GM19023 (cell line): ENCODE measurements around the gene AMDHD1.

Experiments used
- ATAC-seq: cut with Tn5 transposase; IDR thresholded peaks from one replicate; pipeline ENCODE4 v1.9.1; 2021; ENCODE audit warnings: mild to moderate bottlenecking, moderate library complexity; ENCODE audit not compliant: unreplicated experiment

Gene AMDHD1

DNA sequence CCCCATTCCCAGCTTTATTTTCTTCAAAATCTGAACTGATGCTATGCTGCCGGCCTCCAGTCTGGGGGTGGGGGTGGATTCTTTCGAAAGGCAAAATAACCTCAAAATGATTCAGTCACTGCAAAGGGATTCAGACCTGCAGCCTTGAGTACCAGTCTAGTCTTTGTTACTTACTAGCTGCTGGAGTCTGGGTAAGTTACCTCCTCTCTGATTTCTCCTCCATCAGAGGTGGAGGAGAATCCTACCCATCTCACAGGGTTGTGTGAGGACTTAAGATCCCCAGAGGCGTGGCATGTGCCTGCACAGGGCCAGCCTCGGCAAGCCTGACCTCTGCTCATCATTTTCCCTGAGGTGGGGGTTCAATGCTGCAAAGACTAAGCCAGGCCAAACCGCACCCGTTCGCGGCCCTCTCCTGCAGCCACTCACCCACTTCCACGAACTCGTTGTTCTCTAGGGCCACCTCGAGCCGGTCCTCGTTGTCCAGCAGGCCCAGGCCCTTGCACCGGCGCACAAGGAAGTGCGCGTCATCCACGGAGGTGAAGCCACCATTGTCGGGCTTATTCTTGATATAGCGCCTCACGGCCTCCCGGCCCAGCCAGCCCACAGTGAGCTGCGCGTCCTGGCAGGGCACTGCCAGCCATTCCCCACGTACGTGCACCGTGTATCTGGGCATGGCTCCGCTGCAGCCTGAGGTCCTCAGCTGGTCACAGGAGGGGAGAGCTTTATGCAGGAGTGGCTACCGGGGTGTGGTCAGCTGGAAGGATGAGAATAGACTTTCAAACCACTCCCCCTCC lies 52.3 kb downstream of the AMDHD1 start:
- no peak for ATAC-seq

DNA sequence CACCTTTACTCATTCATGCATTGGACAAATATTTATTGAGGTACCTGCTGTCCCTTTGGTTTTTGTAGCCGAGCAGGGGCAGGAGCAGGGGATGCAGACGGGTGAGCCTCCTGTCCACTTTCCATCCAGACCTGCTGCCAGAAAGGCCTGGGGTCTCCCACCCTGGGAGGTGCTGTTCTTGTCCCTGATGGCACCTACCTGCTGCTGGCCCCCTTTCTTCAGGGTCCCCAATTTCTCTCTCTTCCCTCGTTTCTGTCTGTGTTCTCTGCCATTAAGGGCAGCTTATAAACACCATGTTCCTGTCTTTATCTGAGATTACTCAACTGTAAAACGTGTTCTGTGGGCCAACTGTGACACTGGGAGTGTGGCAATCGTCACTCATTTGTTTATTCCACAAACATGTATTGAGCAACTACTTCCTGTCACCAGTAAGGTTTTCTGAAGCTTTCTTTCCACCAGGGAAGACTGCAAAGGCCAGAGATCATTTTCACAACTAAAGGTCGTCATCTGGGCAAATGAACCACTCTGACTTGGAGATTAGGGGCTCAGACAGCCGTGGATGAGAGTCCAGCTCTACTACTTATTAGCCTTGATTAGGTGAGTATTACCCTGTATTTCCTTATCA lies 53.0 kb downstream of the AMDHD1 start, which contains the start of gene HAL:
HAL (minus strand) TSS at position 311 of the 625 bp plus-strand sequence. CDS start 434 bp downstream, outside the sequence.
- ATAC-seq: no peak

DNA sequence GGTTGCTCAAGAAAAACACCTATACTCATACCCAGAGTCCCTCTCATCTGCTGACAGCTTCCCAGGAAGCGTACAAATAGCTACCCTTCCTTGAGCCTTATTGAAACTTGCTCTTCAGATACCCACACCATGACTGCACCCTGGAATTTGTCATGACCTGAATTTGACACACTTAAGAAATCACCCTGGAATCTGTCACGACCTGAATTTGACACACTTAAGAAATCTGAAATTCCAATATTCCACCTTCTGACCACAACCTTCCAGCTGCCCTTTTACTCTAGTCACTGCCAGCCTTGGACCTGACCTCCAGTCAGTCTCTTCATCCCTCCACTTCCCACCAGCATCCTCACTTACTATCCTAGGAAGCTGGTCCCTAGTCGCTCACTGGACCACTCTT lies 54.1 kb downstream of the AMDHD1 start:
- ATAC-seq: no peak

DNA sequence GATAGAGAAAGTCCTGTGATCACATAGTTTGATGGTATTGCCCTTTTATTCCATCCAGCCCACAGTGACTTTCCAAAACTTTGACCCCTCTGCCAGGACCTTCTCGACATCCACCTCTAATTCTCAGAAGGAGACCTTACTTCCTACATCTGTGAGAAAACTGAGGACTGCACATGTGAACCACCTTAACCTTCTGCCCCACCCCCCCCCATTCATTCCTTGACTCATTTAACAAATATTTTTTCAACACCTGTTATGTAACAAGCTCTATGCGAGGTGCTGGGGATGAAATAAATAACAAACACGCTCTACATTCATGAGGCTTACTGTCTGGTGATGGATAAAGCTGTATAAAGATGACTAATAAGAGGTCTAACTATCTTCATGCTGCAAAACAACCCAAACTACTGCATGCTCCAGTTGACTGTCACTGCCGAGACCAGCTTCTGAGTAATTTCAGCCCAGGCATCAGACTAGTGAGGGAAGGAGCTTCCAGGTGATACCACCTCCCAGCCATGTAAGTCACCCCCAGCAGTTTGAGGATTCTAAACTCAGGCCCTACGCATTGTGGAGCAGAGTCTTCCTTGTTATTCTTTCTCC lies 54.9 kb downstream of the AMDHD1 start:
- no peak for ATAC-seq

DNA sequence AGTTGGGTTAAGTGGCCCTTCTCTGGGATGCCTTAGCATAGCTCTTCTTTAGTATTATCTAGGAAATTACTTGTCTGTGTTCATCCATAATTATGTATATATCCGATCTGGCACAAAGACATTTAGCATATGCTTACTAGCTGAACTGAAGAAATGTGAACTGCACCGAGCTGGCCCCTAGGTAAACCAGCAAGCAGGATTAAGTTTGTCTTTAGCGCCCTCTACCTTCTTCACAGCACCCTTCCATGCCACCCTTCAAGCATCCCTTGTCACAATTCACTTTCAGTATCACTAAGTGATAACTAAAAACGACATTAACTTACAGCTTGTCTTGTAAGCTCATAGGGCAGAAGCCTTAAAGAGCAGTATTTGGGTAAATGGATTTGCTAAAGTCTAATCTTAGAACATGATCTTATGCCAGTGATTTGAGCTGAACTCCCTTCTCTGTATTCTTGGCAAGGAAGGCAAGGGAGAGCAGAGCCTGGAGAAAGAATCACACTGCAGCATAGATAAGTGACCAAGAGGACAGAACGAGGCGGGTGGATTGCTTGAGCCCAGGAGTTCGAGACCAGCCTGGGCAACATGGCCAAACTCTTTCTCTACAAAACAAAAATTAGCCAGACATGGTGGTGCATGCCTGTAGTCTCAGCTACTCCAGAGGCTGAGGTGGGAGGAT lies 55.6 kb downstream of the AMDHD1 start:
- peak; percentile 95 for ATAC-seq

DNA sequence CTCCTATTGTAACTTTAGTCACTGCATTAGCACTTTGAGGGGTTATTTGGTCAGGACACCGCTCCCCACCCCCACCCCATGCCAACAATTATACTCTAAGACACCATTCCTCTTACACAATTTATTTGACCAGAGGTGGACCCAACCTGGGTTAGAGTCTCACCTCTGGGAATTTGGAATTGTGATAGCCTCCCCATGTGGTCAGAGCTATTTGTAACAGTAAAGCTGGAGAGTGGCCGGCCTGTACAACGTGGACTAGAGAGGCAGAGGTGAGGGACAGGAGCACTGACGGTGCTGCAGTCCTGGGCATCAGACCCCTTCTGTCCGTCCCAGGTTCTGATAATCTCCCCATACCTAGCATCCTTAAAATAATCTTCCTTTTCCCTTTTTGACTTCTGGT lies 56.4 kb downstream of the AMDHD1 start:
- ATAC-seq: no peak

DNA sequence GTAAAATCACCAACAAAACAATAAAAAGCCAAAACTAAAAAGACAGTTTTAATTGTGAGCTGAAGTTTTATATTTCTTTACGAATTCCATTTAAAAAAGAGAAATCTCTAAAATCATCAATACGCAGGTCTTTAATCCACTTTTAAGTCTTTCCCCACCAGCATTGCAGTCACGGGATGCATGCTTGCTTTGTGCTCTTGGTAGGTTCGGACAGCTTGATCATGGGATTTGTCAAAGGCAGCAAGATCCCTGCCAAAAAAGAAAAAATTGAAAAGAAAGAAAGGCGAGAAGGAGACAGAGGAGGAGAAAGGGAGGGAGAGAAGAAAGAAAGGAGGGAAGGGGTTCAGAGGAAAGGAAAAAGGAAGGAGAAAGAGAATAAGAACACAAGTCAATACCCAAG lies 57.7 kb downstream of the AMDHD1 start:
- no peak for ATAC-seq

DNA sequence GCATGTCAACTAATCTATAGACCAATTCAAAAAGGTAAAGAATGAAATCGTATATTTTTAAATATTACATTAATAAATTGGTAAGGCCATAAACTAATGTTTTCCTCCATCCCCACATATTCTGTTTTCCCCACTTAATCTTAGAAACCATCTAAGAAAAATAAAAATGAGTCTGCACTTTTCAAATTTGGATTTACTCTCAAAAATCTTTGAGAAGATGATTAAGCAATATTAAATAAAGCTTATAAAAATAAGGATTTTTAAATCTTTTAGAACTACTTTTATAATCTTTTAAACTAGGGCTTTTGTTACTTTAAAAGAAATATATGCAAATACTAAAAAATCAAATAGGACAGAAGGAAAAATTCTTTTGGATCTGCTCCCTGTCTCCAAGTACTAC lies 63.6 kb downstream of the AMDHD1 start:
- no peak for ATAC-seq

DNA sequence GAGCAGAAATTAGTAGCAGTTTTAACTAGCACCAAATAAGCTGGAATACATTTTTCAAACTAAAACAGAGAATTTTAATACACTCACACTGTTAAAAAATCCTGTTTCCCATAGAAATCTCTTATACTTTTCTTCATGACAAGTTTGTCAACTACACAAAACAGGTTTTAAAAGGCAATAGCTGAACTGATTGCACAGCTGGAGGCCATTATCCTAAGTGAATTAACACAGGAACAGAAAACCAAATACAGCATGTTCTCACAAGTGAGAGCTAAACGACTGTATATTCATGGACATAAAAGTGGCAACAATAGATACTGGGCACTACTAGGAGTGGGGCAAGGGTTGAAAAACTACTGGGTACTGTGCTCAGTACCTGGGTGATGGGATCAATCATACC lies 64.6 kb downstream of the AMDHD1 start:
- no peak for ATAC-seq

DNA sequence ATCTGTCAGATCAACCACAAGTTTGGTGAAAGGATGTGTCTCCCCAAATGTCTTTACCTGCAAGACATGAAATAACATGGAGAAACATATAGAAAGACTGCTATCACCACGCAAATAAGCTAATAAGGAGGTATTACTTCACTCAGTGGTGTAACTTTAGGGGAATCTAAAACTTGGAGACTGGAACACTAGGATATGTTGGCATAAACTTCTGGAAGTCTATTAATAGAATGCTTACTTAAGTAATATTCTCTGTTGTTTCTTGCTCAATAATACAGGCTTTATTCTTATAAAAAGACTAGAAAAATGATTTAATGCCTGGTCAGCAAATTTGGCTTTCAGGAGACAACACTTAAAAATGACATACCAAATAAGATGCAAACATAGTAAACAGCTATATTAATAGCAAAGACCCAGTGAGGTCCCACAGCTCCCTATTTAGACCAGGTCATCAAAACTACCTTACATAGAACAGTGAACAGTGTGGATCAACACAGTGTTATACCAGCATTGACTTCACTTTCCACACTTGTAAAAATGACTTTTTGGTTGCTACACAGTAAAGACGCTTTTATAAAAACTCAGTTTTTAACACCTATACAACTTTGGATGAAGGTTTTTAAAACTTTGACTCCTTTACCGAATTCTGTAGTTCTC lies 71.9 kb downstream of the AMDHD1 start:
- no peak for ATAC-seq

DNA sequence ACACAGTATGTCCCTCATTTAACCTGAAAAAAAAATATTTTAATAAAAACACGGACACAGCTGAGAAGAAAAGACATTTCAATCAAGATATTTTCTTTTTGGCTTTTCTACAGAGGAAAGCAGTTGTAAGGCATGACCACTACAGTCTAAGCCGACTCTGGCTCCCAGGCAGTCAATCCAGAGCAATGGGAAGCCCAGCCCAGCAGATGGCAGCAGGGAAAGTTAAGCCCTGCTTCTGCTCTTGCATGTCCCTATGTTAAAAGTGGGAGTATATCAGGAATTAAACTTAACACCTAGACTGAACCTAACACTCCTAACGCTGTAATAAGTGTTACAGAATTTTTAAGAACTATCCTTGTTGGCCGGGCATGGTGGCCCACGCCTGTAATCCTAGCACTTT lies 72.5 kb downstream of the AMDHD1 start:
- no peak for ATAC-seq
